ENCODE results near the gene KRTAP5-3.

Gene KRTAP5-3

GRCh38 chr11:1642288-1643145, 34.3 kb upstream of the KRTAP5-3 start:
- no peak overlapping the region for H3K4me3 ChIP-seq (ENCODE audit: low read length in 2 of 2)
- WGBS, 2 donors (ENCODE audit: extremely low coverage in 2 of 2, insufficient read length in 2 of 2, insufficient replicate concordance in 1 of 2): no CpG with 5 or more reads among the region's 29 CpGs
- peaks cover 0 to 52% (median 0%) of the 10 kb centered on the region in 3 experiments for H3K27me3 ChIP-seq (ENCODE audit: control insufficient read depth in 3 of 3, insufficient read depth in 3 of 3, low read depth in 1 of 3, low read length in 3 of 3)

DNA sequence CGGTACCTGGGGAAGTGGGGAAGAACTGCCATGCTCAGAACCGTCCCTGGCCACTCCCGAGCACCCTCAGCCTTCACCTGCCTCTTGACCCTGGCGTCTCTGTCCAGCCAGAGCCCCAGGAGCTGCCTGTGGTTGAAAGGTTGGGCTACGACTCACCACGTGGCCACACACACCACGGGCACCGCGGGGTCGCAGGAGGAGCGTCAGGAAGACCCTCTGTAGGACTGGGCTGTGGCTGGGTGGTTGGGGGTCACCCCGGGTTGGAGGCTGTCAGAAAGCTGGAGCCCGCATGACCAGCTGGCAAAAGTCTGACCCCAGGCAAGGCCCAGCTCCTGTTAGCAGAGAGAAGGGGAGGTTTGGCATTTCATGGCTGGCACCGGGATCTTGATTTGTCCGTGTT, 32.8 kb upstream of the KRTAP5-3 start:
- no peak overlapping the region for H3K9ac ChIP-seq (ENCODE audit: low read depth, low read length, poor library complexity)
- H2BK120ac ChIP-seq (ENCODE audit: low read depth, low read length): peak overlapping the region; percentile 87
- no peak overlapping the region for H3K27ac ChIP-seq (replicated peaks; ENCODE audit: low read length)
- no peak overlapping the region for H3K4me3 ChIP-seq (ENCODE audit: low read length in 2 of 2)
- no peaks in the 10 kb centered on the region for H3K9me3 ChIP-seq (replicated peaks in 1 of 2; ENCODE audit: control insufficient read depth in 2 of 2, insufficient read depth in 1 of 2, low read depth in 1 of 2, low read length in 2 of 2)
- H2BK12ac ChIP-seq (ENCODE audit: low read length): no peak overlapping the region
- peak overlapping the region; percentile 85 for H2BK15ac ChIP-seq (ENCODE audit: low read length)
- no peak overlapping the region for H3K4ac ChIP-seq (ENCODE audit: low read length)
- no peak overlapping the region for H2AFZ ChIP-seq (ENCODE audit: low read length)
- WGBS, 2 donors (ENCODE audit: extremely low coverage in 2 of 2, insufficient read length in 2 of 2, insufficient replicate concordance in 1 of 2): no CpG with 5 or more reads among the region's 15 CpGs
- H4K91ac ChIP-seq (ENCODE audit: low read depth, low read length, poor library complexity): no peak overlapping the region
- no peak overlapping the region for H3K4me2 ChIP-seq (ENCODE audit: insufficient read depth, low read length, poor library complexity, severe bottlenecking)
- no peak for DNase-seq (ENCODE audit: low spot score)
- H3K18ac ChIP-seq (ENCODE audit: low read length): peak overlapping the region; percentile 38
- peak overlapping the region; percentile 90 for H2AK5ac ChIP-seq (ENCODE audit: low read depth, low read length)
- H3K79me1 ChIP-seq (ENCODE audit: low read depth, low read length): no peaks in the 10 kb centered on the region
- H3K14ac ChIP-seq (ENCODE audit: low read length): no peak overlapping the region
- peaks cover 0 to 54% (median 0%) of the 10 kb centered on the region in 3 experiments for H3K27me3 ChIP-seq (ENCODE audit: control insufficient read depth in 3 of 3, insufficient read depth in 3 of 3, low read depth in 1 of 3, low read length in 3 of 3)
- no peak overlapping the region for H2BK5ac ChIP-seq (ENCODE audit: low read length)
- H4K8ac ChIP-seq (ENCODE audit: low read depth, low read length): no peak overlapping the region
- H3K36me3 ChIP-seq (replicated peaks in 1 of 2; ENCODE audit: control insufficient read depth in 2 of 2, insufficient read depth in 2 of 2, low read length in 2 of 2): no peaks in the 10 kb centered on the region
- no peaks in the 10 kb centered on the region for H3K4me1 ChIP-seq (ENCODE audit: control insufficient read depth in 2 of 2, insufficient read depth in 1 of 2, low read depth in 1 of 2, low read length in 2 of 2)
- no peak overlapping the region for H3K23ac ChIP-seq (ENCODE audit: low read depth, low read length, poor library complexity)

More at GRCh38 chr11:1642288-1643145, 34.3 kb upstream of the KRTAP5-3 start:
- Histone ChIP-seq H3K9me3 (replicated peaks in 1 of 2; ENCODE audit: control insufficient read depth in 2 of 2, insufficient read depth in 1 of 2, low read depth in 1 of 2, low read length in 2 of 2) (no peaks in the 10 kb centered on the region), H3K79me1 (ENCODE audit: low read depth, low read length) (no peaks in the 10 kb centered on the region), H2BK120ac (ENCODE audit: low read depth, low read length) (no peak overlapping the region), H3K23ac (ENCODE audit: low read depth, low read length, poor library complexity) (no peak overlapping the region), H3K14ac (ENCODE audit: low read length) (no peak overlapping the region), H3K4me1 (ENCODE audit: control insufficient read depth in 2 of 2, insufficient read depth in 1 of 2, low read depth in 1 of 2, low read length in 2 of 2) (no peaks in the 10 kb centered on the region), H3K27ac (replicated peaks; ENCODE audit: low read length) (no peak overlapping the region), H2BK12ac (ENCODE audit: low read length) (no peak overlapping the region), H2BK15ac (ENCODE audit: low read length) (no peak overlapping the region), H4K91ac (ENCODE audit: low read depth, low read length, poor library complexity) (no peak overlapping the region), H3K18ac (ENCODE audit: low read length) (peak overlapping the region; percentile 48), H3K36me3 (replicated peaks in 1 of 2; ENCODE audit: control insufficient read depth in 2 of 2, insufficient read depth in 2 of 2, low read length in 2 of 2) (no peaks in the 10 kb centered on the region), H2AFZ (ENCODE audit: low read length) (no peak overlapping the region), H3K9ac (ENCODE audit: low read depth, low read length, poor library complexity) (no peak overlapping the region), H2AK5ac (ENCODE audit: low read depth, low read length) (peak overlapping the region; percentile 83), H3K4ac (ENCODE audit: low read length) (no peak overlapping the region), H2BK5ac (ENCODE audit: low read length) (peak overlapping the region; percentile 53), H4K8ac (ENCODE audit: low read depth, low read length) (no peak overlapping the region), H3K4me2 (ENCODE audit: insufficient read depth, low read length, poor library complexity, severe bottlenecking) (no peak overlapping the region)
- no peak for DNase-seq (ENCODE audit: low spot score)

GRCh38 chr11:1640076-1640946, 32.0 kb upstream of the KRTAP5-3 start:
- no CpG with 5 or more reads among the region's 32 CpGs for WGBS, 2 donors (ENCODE audit: extremely low coverage in 2 of 2, insufficient read length in 2 of 2, insufficient replicate concordance in 1 of 2)
- Histone ChIP-seq H3K4ac (ENCODE audit: low read length) (no peak overlapping the region), H3K4me3 (ENCODE audit: low read length in 2 of 2) (no peak overlapping the region), H4K91ac (ENCODE audit: low read depth, low read length, poor library complexity) (no peak overlapping the region), H3K4me1 (ENCODE audit: control insufficient read depth in 2 of 2, insufficient read depth in 1 of 2, low read depth in 1 of 2, low read length in 2 of 2) (no peaks in the 10 kb centered on the region), H2BK5ac (ENCODE audit: low read length) (no peak overlapping the region), H3K14ac (ENCODE audit: low read length) (no peak overlapping the region), H2BK15ac (ENCODE audit: low read length) (peak overlapping the region; percentile 58), H3K27me3 (ENCODE audit: control insufficient read depth in 3 of 3, insufficient read depth in 3 of 3, low read depth in 1 of 3, low read length in 3 of 3) (peaks cover 0 to 53% (median 0%) of the 10 kb centered on the region in 3 experiments), H3K9me3 (replicated peaks in 1 of 2; ENCODE audit: control insufficient read depth in 2 of 2, insufficient read depth in 1 of 2, low read depth in 1 of 2, low read length in 2 of 2) (no peaks in the 10 kb centered on the region), H3K4me2 (ENCODE audit: insufficient read depth, low read length, poor library complexity, severe bottlenecking) (no peak overlapping the region), H2AFZ (ENCODE audit: low read length) (no peak overlapping the region), H3K9ac (ENCODE audit: low read depth, low read length, poor library complexity) (no peak overlapping the region), H3K23ac (ENCODE audit: low read depth, low read length, poor library complexity) (no peak overlapping the region), H2AK5ac (ENCODE audit: low read depth, low read length) (no peak overlapping the region), H3K27ac (replicated peaks; ENCODE audit: low read length) (no peak overlapping the region), H3K36me3 (replicated peaks in 1 of 2; ENCODE audit: control insufficient read depth in 2 of 2, insufficient read depth in 2 of 2, low read length in 2 of 2) (no peaks in the 10 kb centered on the region), H4K8ac (ENCODE audit: low read depth, low read length) (no peak overlapping the region), H2BK120ac (ENCODE audit: low read depth, low read length) (no peak overlapping the region), H3K79me1 (ENCODE audit: low read depth, low read length) (no peaks in the 10 kb centered on the region), H3K18ac (ENCODE audit: low read length) (peak overlapping the region; percentile 48), H2BK12ac (ENCODE audit: low read length) (no peak overlapping the region)
- DNase-seq (ENCODE audit: low spot score): peak; percentile 48

- H3K79me1 ChIP-seq (ENCODE audit: low read depth, low read length): no peaks in the 10 kb centered on the region
Measured at GRCh38 chr11:1639666-1640065, 31.4 kb upstream of the KRTAP5-3 start.

More at GRCh38 chr11:1639666-1640065, 31.4 kb upstream of the KRTAP5-3 start:
- Histone ChIP-seq H3K9ac (ENCODE audit: low read depth, low read length, poor library complexity) (no peak overlapping the region), H3K4me1 (ENCODE audit: control insufficient read depth in 2 of 2, insufficient read depth in 1 of 2, low read depth in 1 of 2, low read length in 2 of 2) (no peaks in the 10 kb centered on the region), H2AFZ (ENCODE audit: low read length) (no peak overlapping the region), H3K23ac (ENCODE audit: low read depth, low read length, poor library complexity) (no peak overlapping the region), H2BK15ac (ENCODE audit: low read length) (no peak overlapping the region), H2BK5ac (ENCODE audit: low read length) (no peak overlapping the region), H3K4me2 (ENCODE audit: insufficient read depth, low read length, poor library complexity, severe bottlenecking) (no peak overlapping the region), H2AK5ac (ENCODE audit: low read depth, low read length) (no peak overlapping the region), H3K14ac (ENCODE audit: low read length) (no peak overlapping the region), H3K9me3 (replicated peaks in 1 of 2; ENCODE audit: control insufficient read depth in 2 of 2, insufficient read depth in 1 of 2, low read depth in 1 of 2, low read length in 2 of 2) (no peaks in the 10 kb centered on the region), H3K27me3 (ENCODE audit: control insufficient read depth in 3 of 3, insufficient read depth in 3 of 3, low read depth in 1 of 3, low read length in 3 of 3) (peaks cover 0 to 46% (median 0%) of the 10 kb centered on the region in 3 experiments), H4K91ac (ENCODE audit: low read depth, low read length, poor library complexity) (no peak overlapping the region), H2BK12ac (ENCODE audit: low read length) (no peak overlapping the region), H4K8ac (ENCODE audit: low read depth, low read length) (no peak overlapping the region), H3K18ac (ENCODE audit: low read length) (no peak overlapping the region), H3K4me3 (ENCODE audit: low read length in 2 of 2) (no peak overlapping the region), H2BK120ac (ENCODE audit: low read depth, low read length) (no peak overlapping the region), H3K27ac (replicated peaks; ENCODE audit: low read length) (no peak overlapping the region), H3K36me3 (replicated peaks in 1 of 2; ENCODE audit: control insufficient read depth in 2 of 2, insufficient read depth in 2 of 2, low read length in 2 of 2) (no peaks in the 10 kb centered on the region), H3K4ac (ENCODE audit: low read length) (no peak overlapping the region)
- no peak for DNase-seq (ENCODE audit: low spot score)
- no CpG with 5 or more reads among the region's 15 CpGs for WGBS, 2 donors (ENCODE audit: extremely low coverage in 2 of 2, insufficient read length in 2 of 2, insufficient replicate concordance in 1 of 2)
